Ureter (tissue), 1 donor: ENCODE results near the gene NR2F1-AS1. TPM values are rescaled to one million over a fixed set of nuclear protein-coding genes. Genes with fewer than 3 reads are reported as not detected.
"Not testable (repeated sequence)": the region's sequence is repeated elsewhere in the genome, so short reads cannot be mapped to it uniquely, and the experiment has no call there.

ENCODE experiments used
- DNase-seq: peaks from one replicate; pipeline ENCODE4 v3.0.0-alpha.2; 2020; ENCODE audit warnings: low spot score
- total RNA-seq: library from RNA; stranded (reverse); gene quantifications from one replicate; pipeline ENCODE4 v1.2.4, GENCODE V29; 2023
- donor health status: DM: yes; HTN: yes; CAD: no.

The NR2F1-AS1 gene
- total RNA-seq, 1 donor from 2014 or later = 18.8 TPM

DNA sequence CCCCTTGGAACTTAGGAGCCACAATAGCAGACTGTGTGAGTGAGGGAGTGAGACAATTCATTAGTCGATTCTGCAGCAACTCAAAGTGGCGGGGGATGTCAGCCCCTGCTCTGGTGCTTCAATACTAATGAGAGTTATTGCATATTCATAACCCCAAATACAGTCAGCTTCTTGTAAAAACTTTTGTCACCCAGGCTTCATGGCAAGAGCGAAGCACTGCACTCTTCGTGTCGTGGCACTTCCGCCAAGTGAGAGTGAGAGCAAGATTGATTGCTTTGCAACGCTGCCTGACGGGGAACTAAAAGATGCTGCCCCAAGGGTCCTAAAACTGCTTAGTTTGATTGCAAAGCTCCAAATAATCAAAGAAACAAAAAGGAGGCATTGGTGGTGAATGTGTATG lies 150.9 kb downstream of the NR2F1-AS1 start:
- no peak for DNase-seq

DNA sequence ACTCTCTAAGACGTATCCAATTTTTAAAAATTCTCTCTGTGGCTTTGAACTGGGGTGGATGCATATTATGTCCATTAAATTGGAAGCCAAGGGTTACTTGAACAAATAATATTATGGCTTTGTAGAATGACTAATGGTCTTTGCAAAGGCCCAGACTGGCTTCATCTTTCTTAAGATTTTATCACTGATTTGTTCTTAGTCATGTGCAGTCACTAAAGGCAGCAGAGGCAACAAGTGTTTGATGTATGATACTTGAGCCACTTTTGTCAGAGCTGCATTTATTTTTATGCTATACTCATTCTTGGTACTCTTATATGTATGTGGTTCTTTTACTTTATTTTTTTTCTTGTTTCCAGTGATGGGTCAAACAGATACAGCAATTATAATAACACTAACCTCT lies 152.2 kb downstream of the NR2F1-AS1 start:
- no peak for DNase-seq

DNA sequence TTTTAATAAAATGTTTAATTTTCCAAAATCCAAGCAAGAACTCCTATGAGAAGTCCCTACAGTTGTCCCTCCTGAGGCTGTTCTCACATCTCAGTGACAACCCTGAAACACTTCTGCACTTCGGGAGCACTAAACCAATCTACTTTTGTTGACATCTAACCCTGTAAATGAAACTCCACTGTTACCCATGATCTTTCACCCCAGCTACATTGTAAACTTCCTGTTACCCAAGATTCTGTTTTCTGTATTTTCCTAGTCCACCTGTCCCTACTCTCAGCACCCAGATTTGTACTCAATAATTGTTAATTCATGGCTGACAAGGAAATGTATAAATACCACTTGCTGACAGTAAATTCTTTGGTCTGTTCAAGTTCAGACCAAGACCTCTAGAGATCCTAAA lies 153.7 kb downstream of the NR2F1-AS1 start:
- no peak for DNase-seq

DNA sequence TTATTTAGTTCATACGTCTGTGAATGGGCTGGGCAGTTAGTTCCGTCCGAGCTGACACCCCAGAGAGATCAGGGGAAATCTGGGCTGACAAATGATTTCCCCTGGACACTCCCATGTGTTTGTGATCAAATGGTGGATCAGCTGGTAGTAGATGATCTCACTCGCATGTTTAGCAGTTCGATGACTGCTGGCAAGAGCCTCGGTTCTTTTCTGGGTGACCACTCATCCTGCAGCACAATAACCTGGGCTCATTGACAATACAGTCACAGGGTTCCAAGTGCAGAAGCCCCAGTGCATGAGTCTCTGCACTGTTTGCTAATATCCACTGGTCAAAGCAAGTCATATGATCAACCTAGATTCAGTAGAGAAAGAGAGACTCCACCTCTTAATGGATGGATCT lies 155.9 kb downstream of the NR2F1-AS1 start:
- DNase-seq = no peak

DNA sequence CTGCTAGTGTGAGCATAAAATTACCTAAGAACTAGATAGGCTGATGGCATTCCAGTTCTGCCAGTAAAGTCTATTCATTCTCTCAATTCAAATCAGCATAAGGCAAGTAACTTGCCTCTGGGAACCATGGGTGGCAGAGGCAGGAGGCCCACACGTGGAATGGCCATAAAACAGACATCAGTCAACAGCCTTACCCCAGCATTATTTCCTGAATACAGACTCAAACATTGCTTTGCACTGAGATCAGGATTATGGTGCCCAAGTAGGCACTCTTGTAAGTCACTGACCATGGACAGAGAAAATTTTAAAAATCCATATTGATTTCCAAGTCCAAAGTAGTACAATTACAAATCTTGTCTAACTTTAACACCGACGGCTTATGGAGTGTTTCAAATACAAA lies 157.7 kb downstream of the NR2F1-AS1 start:
- DNase-seq = no peak

DNA sequence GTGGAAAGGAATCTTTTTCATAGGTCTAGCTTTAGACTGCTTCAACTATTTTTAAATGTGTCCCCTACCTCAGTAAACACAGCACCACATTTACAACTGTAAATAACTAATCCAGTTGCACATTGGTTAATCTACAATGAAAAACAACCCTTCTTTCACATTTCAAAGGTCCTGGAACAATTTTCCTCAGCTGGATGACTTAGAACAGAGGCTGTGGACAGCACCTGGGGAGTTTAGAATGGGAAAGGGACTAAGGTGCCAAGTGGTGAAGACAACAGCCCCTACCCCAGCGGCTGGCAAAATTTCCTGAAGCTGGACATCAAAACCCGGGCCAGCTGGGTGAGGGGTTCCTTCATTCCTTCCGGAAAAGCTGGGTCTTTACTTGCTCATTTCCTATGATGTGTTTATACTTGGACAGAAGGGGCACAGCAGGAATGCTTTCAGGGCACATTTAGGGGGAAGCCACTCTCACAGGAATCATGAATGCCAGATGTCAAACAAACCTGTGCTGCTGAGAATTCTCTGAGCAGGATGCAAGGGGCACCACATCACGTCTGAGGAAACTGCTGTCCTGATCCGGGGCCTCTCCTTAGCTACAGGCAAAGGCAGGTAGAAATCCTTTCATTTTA lies 158.3 kb downstream of the NR2F1-AS1 start:
- no peak for DNase-seq

DNA sequence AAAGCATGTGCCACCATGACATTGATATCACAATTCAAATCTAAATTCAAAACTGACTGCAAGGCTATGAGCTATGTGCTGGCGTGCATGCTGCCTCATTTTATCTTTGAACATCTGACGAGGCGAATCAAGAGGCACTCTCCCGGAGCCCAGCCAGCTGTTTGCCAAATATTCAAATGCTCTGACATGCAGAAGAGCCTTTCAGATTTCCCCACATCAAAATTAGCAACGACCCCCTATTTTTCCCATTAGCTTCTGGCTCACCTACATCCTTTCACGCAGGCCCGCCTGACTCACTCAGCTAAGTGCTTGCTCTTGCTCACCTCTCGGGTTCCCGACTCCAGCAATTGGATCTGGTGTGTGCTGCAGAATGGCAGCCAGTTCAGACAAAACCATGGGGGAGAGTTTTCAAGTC lies 159.0 kb downstream of the NR2F1-AS1 start:
- no peak for DNase-seq

DNA sequence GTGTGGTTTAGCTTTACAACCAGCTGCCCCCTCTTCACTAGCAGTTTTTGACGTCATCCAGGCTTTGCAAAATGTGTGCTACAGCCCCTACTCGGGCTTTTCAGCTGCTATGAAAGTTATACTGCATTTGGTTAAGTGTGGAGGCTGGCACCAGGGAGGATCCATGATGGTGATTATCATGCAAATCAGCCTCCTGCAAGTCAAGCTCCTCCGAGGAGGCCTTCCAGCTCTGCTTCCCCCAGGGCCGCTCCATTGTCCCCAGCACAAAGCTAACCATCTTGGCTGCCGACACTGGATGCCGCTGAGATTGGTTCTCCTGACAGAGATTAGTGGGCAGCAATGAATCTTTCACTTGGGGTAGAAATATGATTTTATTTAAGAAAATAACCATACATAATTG lies 159.6 kb downstream of the NR2F1-AS1 start:
- no peak for DNase-seq

DNA sequence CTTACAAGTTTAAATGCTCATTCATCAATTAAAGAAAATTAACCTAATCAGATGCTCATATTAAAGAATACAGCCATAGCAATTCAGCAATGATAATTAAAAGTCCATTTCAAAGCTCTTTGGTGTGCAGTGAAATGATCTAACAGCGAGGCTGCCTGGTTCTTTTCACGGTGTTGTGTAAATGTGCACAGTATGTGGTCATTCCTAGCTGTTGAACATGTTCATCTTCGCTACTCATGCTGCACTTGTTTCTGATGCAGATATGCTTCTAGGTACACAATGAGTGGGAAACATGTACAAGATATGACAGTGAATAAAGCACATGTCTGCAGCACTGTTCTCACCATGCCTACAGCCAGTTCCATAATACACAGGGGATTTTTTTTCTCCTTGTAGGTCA lies 163.5 kb downstream of the NR2F1-AS1 start:
- no peak for DNase-seq

DNA sequence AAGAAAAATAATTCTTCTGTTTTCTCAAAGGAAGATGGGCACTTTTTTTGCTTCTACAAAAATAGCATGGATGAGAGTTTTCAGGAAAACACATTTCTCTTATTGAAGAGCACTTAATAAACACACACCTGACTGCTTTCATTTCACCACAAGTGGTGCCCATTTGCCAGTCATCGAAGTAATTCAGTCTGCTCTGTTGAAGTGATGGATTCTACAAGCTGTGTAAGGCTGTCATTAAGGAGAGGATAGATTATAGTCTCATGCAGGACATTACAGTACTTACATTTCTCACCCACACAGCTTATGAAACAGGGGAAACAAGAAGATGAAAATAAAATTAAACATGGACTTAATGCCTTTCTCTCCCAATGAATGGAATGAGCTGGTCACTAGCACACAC lies 165.2 kb downstream of the NR2F1-AS1 start:
- DNase-seq = no peak

DNA sequence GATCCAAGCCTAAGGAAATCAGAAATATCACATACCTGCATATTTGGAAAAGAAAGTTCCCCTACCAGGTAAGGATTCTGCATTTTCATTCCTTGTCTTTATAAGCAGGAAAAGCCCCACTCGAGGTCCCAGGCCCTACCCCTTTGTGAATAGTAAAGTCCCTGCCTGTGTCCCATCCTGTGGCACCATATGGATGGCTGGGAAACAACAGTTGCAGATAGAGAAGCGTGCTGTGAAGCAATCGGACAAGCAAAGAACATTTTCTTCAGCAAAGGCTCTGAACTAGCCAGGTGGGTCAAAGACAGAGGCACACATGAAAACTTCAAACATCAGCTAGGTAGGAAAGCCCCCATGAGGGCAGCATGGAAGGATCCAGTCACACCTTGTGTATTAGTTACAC lies 169.3 kb downstream of the NR2F1-AS1 start:
- no peak for DNase-seq

DNA sequence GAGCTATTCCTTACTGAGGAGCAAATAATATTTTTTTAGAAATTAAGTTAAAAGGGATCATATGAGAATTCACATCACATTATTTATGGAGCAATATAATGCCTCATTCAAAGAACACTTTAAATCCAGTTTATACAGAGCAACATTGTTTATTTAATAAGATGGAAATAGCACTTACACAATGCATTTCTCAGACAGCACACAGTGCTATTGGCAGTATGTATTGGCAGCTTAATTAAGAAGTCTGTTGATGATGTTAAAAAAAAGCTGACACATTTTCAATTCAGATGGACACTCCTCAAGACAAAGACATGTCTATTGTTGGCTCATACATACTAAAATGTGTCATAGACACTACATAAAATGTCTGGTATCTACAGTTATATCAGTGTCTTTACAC lies 171.3 kb downstream of the NR2F1-AS1 start:
- no peak for DNase-seq

DNA sequence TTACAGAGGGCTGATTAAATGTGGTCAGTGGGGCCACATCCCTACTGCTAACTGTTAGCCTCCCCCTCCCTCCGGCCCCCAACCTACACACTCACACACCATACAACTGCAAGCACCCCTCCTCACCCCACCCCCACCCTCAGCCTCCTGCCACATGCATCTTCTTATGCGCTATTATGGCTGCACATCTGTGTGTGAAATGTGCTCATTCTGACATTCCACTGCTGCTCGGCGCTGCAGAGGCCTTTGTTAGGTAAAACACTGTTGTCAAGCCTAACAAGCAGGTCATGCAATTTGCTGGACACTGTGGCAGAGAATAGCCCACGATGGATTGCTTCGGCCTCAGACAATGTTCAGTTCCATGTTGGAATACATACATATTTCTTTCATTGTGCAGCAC lies 173.6 kb downstream of the NR2F1-AS1 start:
- DNase-seq = no peak

DNA sequence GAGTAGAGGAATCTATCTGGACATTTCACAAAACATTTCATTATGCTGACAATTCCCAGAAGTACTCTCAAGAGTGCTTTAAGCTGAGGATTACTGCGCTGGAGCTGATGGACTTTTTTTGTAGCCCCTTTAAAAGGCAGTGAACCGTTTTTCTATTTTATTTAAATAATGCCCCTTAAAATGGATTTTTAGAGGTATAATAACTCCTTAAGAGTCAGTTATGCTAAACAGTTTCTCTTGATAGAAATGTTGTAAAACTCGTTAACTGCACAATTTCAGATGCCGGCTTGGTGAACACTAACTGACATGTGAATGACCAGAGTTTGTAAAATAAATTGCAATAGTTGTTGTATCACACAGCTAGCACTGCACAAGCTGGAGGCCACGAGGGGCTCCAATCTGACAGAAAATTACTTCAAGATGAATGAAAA lies 174.0 kb downstream of the NR2F1-AS1 start:
- no peak for DNase-seq

DNA sequence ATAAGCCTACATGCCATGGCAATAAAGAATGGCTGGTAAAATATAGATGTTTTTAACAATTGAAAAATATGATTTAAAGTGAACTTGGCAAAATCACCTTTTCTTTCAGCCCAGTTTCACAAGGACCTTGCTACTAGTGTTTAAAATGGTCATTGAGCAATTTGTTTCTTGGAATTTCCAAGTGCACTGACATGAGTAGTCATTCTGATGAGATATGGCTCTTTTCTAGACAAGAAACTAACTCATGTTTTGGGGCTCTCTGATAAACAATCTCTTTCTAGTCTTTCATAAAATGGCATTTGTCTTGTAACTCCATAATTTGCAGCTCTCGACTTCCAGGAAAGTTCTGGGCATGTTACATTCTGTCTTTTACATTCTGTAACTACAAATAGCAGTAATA lies 176.8 kb downstream of the NR2F1-AS1 start:
- no peak for DNase-seq

DNA sequence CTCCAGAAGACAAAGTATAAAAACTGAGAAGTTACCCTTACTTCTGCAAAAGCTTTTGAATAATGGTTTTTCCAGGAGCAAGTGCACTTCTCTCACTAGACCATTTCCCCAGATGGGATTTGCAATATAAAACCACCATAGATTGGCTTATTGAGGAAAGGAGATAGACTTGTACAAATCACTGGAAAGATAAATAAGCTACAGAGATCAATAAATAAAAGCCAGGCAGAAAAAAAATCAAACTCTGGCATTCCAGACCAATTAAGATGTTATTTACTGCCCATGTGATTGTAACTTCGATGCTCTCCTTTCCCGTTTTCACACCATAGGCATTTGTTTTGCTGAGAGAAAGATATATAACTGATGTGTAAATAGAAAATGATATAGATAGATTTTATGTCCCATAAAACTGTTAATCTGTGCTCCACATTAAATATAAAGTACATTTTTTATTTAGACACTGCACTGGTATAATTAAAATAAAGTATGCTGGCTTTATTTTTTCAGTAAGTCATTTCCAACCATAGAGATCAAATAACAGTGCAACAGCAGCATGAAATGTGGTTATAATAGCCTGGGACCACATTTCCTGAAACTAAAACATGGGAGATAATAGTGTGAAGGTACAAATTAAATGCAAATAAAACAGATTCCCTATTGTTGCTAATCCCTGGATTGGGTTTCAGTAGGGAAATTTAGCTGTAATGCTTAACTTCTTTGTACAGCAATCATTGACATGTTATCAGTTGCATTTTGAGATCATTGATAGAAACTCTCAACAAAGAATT lies 177.7 kb downstream of the NR2F1-AS1 start:
- no peak for DNase-seq

DNA sequence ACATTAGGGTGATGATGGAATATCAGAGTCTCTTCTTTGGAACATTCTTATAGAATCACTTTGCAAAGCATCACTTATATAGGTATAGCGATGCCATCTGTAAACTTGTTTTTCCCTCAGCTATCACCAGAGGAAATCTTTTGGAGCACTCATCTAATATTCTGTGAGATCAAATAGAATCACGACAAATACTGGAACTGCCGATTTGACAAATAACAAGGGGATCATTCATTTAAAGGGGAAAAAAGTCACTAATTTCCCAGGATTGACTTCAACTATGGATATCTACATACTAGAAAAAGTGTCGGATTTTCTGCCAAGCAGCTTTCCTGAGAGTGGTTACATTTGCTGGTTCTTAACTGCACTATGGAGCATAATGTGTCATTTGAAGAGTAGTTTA lies 178.6 kb downstream of the NR2F1-AS1 start:
- no peak for DNase-seq

DNA sequence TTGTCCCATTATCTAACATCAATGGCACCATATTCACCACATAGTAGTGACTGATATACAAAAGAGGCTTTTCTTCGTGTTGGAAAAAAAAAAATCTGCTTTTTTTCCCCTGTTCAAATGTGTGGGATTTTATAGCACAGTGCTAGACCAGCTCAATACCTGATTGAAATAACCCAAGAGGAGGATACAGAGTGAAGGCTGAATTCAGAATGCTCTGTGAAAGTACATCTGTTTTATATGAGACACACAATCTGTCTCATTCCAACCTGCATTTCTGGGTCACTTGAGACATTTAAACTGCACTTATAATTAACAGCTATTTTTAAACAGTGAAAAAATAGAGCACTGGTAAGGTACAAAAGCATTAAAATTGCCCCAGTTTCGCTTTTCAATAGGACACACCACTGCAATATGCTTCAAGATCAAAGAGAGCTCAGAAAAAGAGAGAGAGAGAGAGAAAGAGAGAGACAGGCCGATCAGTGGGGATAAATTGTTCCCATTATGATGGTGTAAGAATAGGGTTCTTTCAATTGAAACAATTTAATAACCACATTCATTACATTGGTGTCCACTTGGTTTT lies 179.3 kb downstream of the NR2F1-AS1 start:
- no peak for DNase-seq

DNA sequence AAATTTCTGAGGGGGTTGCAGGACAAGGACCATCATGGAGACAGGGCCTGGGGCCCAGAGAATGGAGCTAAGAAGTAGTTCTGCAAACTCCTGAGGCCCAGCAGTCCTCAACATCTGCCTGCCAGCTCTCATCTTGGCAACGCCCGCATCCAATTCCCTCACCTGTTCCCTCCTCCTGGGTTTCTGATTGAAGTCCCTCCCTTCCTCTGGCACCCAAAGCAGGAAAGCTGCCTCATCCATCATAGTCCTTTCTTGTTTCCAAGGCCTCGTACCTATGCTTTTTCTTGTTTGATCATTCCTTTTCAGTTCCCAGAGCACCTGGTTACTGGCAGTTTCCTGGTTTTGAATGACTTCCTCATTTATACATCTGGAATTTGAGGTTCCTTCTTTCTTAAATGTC lies 181.3 kb downstream of the NR2F1-AS1 start:
- no peak for DNase-seq

DNA sequence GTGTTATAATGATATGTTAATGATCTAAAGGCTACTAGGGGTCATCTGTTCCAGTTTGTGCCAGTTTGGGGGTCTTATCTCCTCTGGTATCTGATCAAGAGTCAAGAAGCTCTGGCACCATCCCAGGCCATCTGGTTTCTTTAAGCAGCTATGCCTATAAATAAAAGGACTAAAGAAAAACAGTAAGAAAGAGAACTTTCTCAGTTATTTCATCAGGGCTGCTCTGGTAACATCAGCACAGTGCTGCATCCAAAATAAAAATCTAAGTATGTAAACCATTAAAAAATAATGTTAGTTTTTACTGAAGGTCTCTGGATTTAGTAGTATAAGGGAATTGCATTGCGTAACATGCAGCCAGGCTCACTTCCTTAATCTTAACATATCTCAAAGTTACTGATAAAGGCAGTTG lies 185.0 kb downstream of the NR2F1-AS1 start:
- DNase-seq = no peak

DNA sequence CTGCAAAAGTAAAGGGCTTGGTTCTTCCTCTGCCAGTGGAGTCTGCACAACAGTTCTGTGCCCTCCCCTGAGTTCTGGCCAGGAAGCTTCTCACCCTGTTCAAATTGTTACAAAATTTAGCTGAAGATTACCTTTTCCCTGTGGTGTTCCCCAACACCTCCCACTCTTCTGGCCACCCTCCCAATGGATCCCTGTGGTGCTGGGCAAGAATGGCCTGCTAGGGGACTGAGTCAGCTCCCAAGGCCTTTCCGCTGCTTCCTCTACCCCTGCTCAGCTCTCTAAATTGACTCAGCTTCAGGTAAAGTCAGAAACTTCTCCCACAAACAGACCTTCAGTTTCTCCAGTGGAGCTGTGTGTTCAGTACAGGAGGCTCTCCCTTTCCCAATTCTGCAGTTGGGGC lies 186.0 kb downstream of the NR2F1-AS1 start:
- no peak for DNase-seq

DNA sequence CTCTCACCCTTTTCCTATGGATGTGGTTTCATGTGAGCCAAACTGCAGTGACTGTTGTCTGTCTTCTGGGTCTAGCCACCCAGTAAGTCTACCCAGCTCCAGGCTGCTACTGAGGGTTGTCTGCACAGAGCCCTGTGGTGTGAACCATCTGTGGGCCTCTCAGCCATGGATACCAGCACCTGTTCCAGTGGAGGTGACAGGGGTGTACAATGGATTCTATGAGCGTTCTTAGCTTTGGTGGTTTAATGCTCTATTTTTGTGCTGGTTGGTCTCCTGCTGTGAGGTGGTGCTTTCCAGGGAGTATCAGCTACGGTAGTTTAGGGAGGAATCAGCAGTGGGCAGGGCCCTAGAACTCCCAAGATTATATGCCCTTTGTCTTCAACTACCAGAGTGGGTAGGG lies 186.7 kb downstream of the NR2F1-AS1 start:
- no peak for DNase-seq

DNA sequence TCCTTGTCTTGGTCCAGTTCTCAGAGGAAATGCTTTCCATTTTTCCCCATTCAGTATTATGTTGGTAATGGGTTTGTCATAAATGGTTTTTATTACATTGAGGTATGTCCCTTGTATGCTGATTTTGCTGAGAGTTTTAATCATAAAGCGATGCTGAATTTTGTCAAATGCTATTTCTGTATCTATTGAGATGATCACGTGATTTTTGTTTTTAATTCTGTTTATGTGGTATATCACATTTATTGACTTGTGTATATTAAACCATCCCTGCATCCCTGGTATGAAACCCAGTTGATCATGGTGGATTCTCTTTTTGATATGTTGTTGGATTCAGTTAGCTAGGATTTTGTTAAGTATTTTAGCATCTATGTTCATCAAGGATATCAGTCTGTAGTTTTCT lies 189.8 kb downstream of the NR2F1-AS1 start:
- DNase-seq = not testable (repeated sequence)
